GM18873 (cell line): ENCODE results near the gene LUZP2.

Experiments
- ATAC-seq: cut with Tn5 transposase; IDR thresholded peaks from one replicate; pipeline ENCODE4 v1.9.1; 2021; ENCODE audit warnings: mild to moderate bottlenecking, moderate library complexity, moderate number of reproducible peaks; ENCODE audit not compliant: unreplicated experiment, low FRiP score

LUZP2 gene

DNA sequence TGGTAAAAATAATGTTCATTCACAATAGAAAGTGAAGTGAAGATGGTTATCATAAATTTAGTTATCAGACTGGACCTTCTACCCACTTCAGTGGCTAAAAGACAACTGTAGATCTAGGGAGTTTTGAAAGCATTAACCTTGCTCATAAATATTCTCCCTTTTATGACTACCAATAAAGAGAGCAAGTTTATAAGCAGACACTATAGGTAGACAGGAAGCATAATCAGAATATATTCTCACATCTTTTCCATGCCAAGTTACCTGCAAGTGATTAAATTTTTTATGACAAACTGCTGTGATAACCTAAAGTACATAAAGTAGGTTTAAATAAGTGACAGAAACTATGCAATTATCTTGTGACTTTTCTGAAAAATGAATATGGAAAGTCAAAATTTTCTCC is 62.5 kb downstream of the LUZP2 start:
- ATAC-seq: no peak

DNA sequence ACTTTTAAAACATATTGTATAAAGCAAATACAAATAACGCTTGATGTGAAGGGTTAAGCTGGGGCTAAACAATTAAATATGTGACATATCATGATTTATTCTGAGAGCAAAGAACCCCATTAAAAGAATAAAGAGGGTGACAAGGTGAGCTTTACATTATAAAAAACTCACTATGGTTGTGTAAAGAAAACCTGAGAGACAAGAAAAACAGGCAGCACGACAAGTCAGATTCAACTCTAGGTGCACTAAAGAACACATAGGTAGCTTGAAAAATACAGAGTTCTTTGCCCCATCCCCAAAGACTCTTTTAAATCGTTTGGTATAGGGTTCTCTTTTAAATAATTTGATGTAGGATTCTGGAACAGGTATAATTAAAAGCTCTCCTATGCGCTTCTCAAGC is 63.5 kb downstream of the LUZP2 start:
- no peak for ATAC-seq

DNA sequence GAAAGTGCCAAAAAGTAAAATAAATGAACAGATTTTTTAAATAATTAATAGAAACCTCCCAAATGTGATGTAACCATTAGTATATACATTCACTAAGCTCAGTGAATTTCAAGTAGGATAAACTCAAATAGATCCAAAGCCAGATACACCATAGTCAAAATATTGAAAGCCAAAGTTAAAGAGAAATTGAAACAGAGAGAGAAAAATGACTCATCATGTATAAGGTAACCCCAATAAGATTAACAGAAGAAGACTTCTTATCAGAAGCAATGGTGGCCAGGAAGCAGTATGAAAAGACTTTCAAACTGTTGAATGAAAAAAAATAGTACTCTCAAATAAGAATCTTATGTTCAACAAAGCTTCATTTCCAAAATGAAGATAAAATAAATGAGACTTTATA is 70.5 kb downstream of the LUZP2 start:
- ATAC-seq: no peak

DNA sequence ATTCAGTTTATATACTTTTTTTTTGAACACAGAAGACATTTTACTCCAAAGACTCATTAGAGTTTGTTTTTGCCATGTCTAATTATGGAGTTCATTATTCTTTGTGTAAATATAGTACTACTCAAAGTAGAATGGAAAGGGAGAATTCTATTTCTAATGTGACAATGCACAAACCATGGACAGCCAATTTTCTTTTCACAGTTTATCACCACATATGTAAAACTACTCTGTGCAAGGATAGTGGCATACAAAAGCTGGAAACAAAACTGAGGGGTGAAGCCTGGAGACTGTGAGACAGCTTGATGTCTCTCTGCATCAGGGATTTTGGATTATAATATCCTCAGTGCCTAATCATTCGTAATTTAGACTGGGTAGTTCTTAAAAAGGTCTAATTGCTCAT is 75.5 kb downstream of the LUZP2 start:
- no peak for ATAC-seq

DNA sequence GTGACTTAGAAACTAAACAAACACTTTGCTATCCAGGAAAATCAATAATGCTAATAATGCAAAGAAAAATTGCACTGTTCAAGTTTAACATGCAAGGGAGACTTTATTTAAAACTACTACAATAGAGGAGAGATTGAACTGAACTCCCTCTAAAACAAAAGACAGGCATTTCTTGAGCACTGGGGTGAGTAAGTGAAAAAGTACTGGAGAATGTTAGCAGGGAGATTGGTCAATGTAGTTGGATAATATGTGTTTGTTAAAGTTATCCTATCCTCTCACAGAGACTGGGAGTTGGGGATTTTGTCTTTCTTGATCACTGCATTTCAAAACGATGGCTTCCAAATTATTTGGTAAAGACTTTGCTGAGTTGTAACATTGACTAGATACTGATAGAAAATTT is 77.6 kb downstream of the LUZP2 start:
- ATAC-seq: no peak

DNA sequence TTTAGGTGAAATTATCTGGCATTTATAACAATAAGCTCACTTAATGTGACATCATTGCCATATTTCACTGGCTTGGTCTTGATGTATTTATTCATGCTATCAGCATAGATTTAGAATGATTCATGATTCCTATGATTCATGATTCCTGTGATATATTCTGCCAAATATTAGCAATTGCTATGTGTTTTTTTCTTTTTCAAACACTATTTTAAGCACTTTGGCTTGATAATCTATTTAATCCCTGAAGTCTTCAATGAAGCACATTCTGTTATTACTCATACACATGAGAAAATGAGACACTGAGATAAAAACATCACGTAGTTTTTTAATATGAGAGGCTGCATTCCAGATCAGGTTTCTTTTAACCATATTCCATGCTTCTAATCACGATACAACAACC is 78.5 kb downstream of the LUZP2 start:
- ATAC-seq: no peak

DNA sequence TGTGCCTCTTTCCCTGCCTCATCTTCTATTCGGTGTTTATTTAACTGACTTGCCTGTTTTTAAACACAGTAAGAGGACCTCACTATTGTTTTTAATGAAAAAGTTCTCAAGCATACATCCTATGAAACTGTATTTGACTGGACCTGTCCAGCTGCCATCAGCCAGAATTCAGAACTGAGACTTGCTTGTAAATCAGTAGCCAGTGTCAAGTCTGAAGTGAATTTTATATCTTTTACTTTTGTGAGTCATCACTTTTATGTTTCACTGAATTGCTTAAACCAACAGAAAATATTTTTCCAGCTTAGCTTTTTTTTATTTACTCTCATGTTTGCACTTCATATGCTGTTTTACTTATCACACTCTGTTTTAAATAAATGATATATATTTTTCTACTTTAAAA is 88.3 kb downstream of the LUZP2 start:
- no peak for ATAC-seq

DNA sequence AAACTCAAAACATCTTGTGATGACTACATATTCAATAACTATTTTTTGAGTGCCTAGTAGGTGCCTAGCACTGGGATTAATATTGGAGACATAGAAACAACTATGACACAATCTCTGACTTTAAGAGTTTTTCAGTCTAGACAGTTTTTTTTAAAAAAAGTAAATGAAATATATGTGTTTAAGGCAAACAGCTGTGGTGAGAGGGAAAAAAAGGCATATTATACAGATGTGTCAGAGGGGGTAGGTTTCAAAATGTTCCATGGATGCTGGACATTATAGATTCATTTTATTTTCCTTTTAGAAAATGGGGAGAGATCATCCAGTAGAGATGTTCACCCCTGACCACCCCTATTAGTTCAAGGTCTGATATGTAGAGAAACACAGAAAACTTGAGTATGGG is 90.8 kb downstream of the LUZP2 start:
- no peak for ATAC-seq

DNA sequence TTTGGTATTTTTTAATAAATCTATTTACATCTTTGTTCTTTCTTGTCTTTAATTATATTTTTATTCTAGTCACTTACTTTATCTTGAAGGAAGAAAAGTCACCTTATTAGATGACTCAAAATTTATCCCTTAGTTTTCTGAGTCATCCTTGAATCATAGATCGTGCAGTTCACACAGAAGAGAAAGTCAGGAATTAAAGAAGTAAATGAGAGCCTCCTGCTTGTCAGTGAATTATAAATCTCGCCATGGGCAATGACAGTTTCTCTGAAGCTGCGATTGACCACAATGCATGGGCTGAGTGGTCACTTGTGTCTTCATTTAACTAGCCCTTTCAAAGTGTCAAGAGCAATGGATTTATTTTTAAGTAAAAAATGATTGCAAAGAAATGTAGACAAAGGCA is 91.2 kb downstream of the LUZP2 start:
- no peak for ATAC-seq

DNA sequence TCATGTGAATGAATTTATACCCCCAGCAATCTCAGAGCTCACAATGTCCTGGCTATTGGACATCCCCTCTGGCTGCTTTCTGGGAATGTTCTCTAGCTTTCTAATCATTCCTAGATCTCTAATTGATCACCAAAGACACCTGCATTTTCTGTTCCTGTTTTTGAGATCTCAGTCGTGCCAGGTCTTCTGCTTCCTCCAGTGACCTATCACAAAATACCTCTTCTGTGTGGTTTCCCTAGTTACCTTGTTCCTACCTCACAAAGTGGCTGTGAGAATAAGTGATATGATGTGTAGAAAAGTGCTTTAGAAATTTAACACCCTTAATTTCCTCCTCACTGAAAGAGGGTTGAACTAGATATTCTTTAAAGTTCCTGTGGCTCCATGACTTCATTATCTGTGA is 92.2 kb downstream of the LUZP2 start:
- ATAC-seq: no peak

DNA sequence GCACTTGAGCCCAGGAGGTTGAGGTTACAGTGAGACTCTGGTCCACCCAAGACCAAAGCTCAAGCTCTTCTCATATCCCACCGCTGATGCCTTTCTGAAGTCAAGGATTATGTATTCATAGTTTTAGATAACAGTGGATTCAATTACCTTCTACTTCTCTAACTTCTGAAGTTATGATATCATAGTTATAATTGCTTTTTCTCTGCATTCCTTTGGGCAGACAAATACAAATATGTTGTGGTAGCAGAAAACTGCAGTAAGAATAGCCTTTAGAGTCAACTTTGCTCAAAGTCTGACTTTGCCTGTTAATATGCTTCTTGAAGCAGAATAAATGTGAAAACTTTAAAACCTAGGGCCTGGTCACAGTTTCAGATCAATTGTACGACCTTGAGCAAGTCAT is 94.4 kb downstream of the LUZP2 start:
- no peak for ATAC-seq

DNA sequence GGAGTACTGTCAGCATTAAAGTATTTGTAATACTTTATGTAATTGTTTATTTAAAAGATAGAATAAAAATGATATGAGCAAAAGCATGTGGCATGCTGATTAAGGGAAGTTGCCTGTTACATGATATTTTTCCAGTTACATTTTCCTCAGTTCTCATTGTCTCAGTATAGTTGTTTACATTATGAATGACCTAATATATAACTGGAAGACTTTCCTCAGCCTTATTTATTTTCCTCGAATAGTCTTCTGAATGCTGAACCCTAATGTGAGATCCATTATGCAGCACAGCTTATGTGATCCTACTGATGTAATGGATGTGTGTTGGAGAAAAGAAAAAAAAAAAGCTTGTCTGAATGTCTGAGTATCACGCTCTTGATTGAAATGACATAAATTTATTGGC is 95.5 kb downstream of the LUZP2 start:
- no peak for ATAC-seq

DNA sequence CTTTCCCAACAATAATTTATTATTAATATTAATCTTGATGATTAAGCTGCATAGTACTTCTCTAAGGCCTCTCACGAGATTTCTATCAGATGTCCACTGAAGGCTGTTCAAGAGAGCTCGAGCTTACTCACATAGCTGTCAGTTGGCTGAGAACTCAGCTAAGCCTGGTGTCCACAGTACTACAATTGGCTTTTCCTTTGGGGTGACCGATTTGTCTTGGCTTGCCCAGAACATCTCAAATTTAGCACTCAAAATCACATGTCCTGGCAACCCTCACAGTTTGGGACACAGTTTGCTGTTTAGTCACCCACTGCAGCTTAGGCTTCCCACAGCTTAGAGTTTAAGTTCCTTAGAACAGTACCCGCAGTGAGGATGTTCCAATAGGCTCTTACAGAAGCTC is 96.5 kb downstream of the LUZP2 start:
- ATAC-seq: no peak

DNA sequence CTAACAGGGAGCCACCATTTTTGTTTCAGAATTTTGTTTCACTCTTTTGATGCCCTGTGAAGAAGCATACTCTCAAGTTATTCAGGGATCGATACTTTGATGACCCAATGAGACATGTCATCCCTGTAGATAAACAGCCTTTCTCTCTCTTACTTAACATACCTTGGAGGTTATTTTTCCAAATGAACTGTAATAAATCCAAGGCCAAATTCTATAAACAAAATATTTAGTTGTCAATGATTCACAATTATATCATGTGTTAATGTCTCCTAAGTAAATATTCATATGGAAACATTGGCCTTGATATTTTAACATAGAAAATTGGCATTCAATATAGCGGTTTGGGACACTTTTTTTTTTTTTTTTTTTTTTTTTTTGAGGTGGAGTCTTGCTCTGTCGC is 97.5 kb downstream of the LUZP2 start:
- no peak for ATAC-seq

DNA sequence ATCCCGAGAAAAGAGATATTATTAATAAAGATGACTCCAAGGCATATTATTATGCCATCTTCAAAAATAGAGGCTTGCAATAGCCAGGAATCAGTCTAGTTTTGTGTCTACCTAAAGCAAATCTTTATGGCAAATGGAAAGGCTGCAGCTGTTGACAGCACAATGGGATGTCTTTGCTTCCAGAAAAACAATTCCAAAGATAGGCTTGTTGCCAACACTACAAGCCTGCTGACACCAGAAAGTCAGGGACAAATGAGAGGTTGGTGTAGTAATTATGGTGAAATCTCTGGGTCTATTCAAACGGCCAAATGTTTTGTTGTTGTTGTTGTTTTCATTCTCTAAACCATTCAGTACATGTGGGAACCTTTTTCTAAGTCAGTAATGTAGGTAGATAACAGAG is 101.8 kb downstream of the LUZP2 start:
- ATAC-seq: no peak

DNA sequence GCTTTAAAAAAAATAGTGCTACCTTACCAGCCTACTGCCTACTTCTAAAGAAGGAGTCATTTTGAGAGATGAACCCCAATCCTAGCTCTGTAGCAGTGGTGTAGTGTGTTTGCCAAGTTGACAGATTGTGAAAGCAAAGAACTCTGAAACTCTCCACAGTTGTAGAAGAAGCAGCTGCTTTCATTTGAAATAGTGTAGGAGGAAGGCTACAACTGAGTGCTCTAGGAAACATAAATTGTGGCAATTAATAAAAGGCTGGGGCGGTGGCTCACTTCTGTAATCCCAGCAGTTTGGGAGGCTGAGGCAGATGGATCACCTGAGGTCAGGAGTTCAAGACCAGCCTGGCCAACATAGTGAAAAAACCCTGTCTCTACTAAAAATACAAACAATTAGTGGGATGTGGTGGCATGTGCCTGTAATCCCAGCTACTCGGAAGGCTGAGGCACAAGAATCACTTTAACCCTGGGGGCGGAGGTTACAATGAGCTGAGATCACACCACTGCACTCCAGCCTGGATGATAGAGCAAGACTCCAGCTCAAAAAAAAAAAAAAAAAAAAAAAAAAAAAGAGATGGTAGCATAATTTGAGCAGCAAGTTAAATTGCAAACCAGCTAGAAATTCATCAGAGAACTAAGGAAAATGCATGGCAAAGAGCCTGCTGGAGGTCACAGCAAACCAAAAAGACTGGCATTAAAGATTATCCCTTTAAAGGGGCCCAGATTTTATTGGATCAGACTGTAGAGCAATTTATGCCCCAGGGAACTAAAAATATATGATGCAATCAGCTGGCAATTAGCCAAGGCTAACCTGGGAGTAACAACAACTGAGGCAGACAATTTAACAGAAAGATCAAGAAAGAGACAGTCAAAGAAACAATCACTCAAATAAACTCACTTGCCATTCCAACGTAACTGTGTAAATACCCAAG is 112.6 kb downstream of the LUZP2 start:
- no peak for ATAC-seq

DNA sequence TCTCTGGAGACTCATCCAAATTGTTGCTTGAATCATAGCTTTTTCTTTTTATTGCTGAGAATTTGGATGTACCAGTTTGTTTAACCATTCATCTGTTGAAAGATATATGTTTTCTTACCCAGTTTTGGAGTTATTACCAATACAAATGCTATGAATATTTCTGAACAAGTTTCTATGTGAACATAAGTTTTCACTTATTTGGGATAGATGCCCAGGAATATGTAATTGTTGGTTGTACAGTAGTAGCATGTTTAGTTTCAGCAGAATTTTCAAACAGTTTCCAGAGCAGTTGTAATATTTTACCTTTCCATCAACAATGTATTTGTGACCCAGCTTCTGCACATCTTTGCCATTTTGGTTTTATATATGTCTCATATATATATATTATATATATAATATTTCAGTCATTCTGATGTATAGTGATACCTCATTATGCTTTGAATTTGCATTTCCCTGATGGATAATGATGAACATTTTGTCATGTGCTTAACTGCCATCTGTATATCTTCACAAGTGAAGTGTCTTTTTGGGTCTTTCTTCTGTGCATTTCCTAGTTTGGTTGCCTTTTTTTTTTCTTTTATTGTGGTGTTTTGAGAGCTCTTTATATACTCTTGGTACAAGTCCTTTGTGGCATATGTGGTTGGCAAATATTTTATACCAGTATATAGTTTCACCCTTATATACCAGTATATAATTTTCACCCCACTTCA is 118.8 kb downstream of the LUZP2 start:
- no peak for ATAC-seq

DNA sequence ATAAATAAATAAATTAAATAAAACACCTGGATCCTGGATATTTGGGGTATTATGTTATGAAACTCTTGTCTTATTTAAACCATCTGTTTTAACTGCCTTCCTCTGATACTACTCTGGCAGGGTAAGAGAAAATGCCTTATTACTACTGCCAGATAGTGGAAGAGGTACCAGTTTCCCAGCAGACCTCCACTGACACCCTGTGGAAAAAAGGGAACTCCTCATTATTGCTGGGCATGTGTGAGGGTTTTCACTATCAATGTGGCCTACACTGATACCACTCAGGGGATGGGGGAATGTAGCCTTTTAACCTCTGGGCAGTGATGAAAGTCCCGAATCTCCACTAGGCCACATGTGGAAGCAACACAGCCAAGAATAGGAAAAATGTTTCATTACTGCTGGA is 121.0 kb downstream of the LUZP2 start:
- ATAC-seq: no peak

DNA sequence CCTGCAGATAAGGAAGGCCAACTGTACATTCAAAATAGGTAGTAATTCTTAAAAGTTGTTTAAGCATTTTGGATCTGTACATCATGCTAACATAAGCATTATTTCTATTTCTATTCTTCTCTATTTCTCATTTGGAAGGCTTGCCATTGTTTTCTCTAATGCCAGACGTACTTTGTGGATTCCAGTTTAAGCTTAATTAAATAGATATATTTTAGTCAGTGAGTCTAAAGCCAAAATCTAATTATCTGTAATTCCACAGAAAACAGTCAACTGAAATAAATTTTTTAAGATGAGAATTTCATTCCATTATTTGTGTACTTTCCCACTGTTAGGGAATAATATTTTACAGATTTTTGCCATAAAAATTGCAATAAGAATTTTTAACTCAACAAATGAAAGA is 123.0 kb downstream of the LUZP2 start:
- ATAC-seq: no peak

DNA sequence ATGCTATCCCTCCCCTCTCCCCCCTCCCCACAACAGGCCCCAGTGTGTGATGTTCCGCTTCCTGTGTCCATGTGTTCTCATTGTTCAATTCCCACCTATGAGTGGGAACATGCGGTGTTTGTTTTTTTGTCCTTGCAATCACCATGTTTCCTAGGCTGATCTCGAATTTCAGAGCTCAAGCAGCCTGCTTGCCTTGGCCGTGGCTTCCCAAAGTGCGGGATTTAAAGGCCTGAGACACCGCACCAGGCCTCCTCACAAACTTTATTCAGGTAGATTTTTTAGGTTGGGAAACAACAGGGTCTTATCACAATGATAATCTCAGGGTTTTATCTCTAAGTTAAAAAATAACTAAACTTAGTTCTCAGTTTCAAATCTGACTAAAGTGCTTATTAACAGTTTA is 125.4 kb downstream of the LUZP2 start:
- ATAC-seq: no peak

DNA sequence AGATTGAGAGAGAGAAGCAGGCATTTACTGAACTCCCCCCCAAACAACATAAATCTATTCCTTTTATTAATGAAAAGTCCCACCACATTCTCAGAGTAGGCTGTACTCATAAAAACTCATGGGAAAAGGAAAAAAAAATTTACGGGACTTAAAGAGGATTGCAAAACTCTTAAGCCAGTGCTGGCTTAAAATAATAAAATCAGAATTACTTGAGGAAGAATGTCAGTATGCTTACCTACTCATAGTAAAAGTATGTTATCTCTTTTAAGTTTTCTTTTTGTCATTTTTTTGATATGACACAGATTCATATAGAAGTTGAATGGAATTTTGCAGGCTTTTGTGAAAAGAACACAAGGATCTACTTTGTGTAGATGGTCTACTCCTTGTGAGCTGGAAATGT is 126.3 kb downstream of the LUZP2 start:
- ATAC-seq: no peak

DNA sequence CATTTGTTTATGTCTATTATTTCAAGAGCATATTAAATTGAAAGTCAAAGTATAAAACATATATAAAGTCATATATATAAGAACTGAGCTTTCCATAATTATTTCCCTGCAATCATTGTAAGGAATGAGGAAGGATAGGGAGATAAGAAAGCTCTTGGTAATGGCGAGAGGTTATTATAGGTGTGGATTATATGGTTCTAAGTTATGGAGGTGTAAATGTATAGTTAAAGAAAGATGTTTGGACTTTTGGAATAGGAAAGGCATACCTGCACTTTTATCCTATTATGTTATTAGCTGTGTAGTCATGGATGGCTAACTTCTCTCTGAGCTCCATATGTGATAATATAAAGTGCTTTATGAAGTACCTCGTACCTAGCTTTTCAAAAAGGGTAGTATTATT is 127.6 kb downstream of the LUZP2 start:
- no peak for ATAC-seq
